Measurements from ENCODE around the gene NSD2.

- no peak for TF ChIP-seq CTCF (IDR thresholded peaks at IDR 0.05)
- TF ChIP-seq POLR2A (IDR thresholded peaks at IDR 0.05): no peak
Observed at GRCh38 chr4:1975880-1976279, 104.7 kb downstream of the NSD2 start.

All from Peyer's patch (tissue), 4 donors.